H9 (cell line): ENCODE data around the gene PHF21B. TPM values are rescaled to one million over a fixed set of nuclear protein-coding genes. Genes with fewer than 3 reads are reported as not detected.

Experiments
- DNase-seq: peaks from one replicate; pipeline ENCODE4 v3.0.0-alpha.2; 2017
- H2AFZ ChIP-seq: one replicate; pipeline ENCODE4 v1.6.1; 2013; ENCODE audit warnings: mild to moderate bottlenecking, low read length, control low read depth, moderate library complexity
- H2AK5ac ChIP-seq: 2 replicates; pipeline ENCODE4 v1.6.1; 2013; ENCODE audit warnings: low read length, control low read depth, mixed read lengths; ENCODE audit not compliant: insufficient read length
- H2BK120ac ChIP-seq: one replicate; pipeline ENCODE4 v1.6.1; 2013; ENCODE audit warnings: low read depth, mild to moderate bottlenecking, low read length, control low read depth, inconsistent platforms; ENCODE audit not compliant: poor library complexity, severe bottlenecking
- H2BK12ac ChIP-seq: 2 replicates; pipeline ENCODE4 v1.6.1; 2013; ENCODE audit warnings: low read length, control low read depth, mixed read lengths, low read depth; ENCODE audit not compliant: insufficient read length
- H2BK15ac ChIP-seq: 2 replicates; pipeline ENCODE4 v1.6.1; 2013; ENCODE audit warnings: low read depth, low read length, control low read depth
- H2BK20ac ChIP-seq: one replicate; pipeline ENCODE4 v1.6.1; 2013; ENCODE audit warnings: low read depth, mild to moderate bottlenecking, low read length, control low read depth, inconsistent platforms; ENCODE audit not compliant: poor library complexity, severe bottlenecking
- H2BK5ac ChIP-seq: 2 replicates; pipeline ENCODE4 v1.6.1; 2013; ENCODE audit warnings: low read length, control low read depth, mixed read lengths; ENCODE audit not compliant: insufficient read length
- H3K14ac ChIP-seq: 2 replicates; pipeline ENCODE4 v1.6.1; 2013; ENCODE audit warnings: low read length, control low read depth; ENCODE audit not compliant: insufficient read depth
- H3K18ac ChIP-seq: 2 replicates; pipeline ENCODE4 v1.6.1; 2013; ENCODE audit warnings: low read depth, mild to moderate bottlenecking, mixed read lengths, low read length, control low read depth; ENCODE audit not compliant: insufficient read length
- H3K23ac ChIP-seq: 2 replicates; pipeline ENCODE4 v1.6.1; 2013; ENCODE audit warnings: low read length, control low read depth, mixed read lengths, low read depth; ENCODE audit not compliant: insufficient read length
- H3K23me2 ChIP-seq: 2 replicates; pipeline ENCODE4 v1.6.1; 2013; ENCODE audit warnings: low read depth, mild to moderate bottlenecking, mixed read lengths, low read length, control low read depth; ENCODE audit not compliant: insufficient read length, poor library complexity, severe bottlenecking
- H3K27ac ChIP-seq: 2 replicates; pipeline ENCODE4 v1.5.1; 2013; ENCODE audit warnings: low read length, control low read depth, mixed read lengths, low read depth; ENCODE audit not compliant: insufficient read length
- H3K27me3 ChIP-seq: 2 replicates; pipeline ENCODE4 v1.6.1; 2013; ENCODE audit warnings: low read length, control low read depth, inconsistent platforms; ENCODE audit not compliant: insufficient read depth
- H3K4ac ChIP-seq: 2 replicates; pipeline ENCODE4 v1.6.1; 2013; ENCODE audit warnings: low read depth, mild to moderate bottlenecking, control low read depth, inconsistent platforms, low read length, moderate library complexity
- H3K4me1 ChIP-seq: 2 replicates; pipeline ENCODE4 v1.6.1; 2013; ENCODE audit warnings: low read length, control low read depth, inconsistent platforms; ENCODE audit not compliant: insufficient read depth
- H3K4me2 ChIP-seq: 2 replicates; pipeline ENCODE4 v1.6.1; 2013; ENCODE audit warnings: low read length, control low read depth, mixed read lengths; ENCODE audit not compliant: insufficient read length, insufficient read depth
- H3K56ac ChIP-seq: 2 replicates; pipeline ENCODE4 v1.6.1; 2013; ENCODE audit warnings: low read depth, mild to moderate bottlenecking, mixed read lengths, low read length, control low read depth; ENCODE audit not compliant: insufficient read length
- H3K79me1 ChIP-seq: 2 replicates; pipeline ENCODE4 v1.6.1; 2013; ENCODE audit warnings: low read depth, mild to moderate bottlenecking, moderate library complexity, low read length, control low read depth, inconsistent platforms; ENCODE audit not compliant: insufficient read depth, poor library complexity, severe bottlenecking
- H3K79me2 ChIP-seq: 2 replicates; pipeline ENCODE4 v1.6.1; 2013; ENCODE audit warnings: low read length, control low read depth, inconsistent platforms; ENCODE audit not compliant: insufficient read depth
- H3K9ac ChIP-seq: 2 replicates; pipeline ENCODE4 v1.6.1; 2013; ENCODE audit warnings: low read length, control low read depth, mixed read lengths; ENCODE audit not compliant: insufficient read length; ENCODE audit errors: extremely low read depth
- H3K9me3 ChIP-seq: one replicate; pipeline ENCODE4 v1.6.1; 2013; ENCODE audit warnings: low read depth, low read length, inconsistent platforms; ENCODE audit not compliant: control insufficient read depth
- H3T11ph ChIP-seq: one replicate; pipeline ENCODE4 v1.6.1; 2013; ENCODE audit warnings: mild to moderate bottlenecking, low read length, control low read depth, inconsistent platforms
- H4K20me1 ChIP-seq: one replicate; pipeline ENCODE4 v1.6.1; 2013; ENCODE audit not compliant: control insufficient read depth, insufficient read length, insufficient read depth
- H4K5ac ChIP-seq: 2 replicates; pipeline ENCODE4 v1.6.1; 2013; ENCODE audit warnings: low read depth, mild to moderate bottlenecking, mixed read lengths, low read length, control low read depth; ENCODE audit not compliant: insufficient read length
- H4K8ac ChIP-seq: replicated peaks from 2 replicates; pipeline ENCODE4 v1.6.1; 2013; ENCODE audit warnings: low read length, control low read depth, mixed read lengths, low read depth; ENCODE audit not compliant: insufficient read length
- H4K91ac ChIP-seq: 2 replicates; pipeline ENCODE4 v1.6.1; 2013; ENCODE audit warnings: low read depth, mild to moderate bottlenecking, moderate library complexity, mixed read lengths, low read length, control low read depth; ENCODE audit not compliant: insufficient read length
- H3K27ac Mint-ChIP-seq, 3 experiments: 2 replicates in 2 of 3; 3 replicates in 1 of 3; pipeline ENCODE4 v1.8.0; 2020 to 2021; ENCODE audit warnings: mixed read lengths in 3 of 3, mild to moderate bottlenecking in 1 of 3, moderate library complexity in 1 of 3
- H3K27me3 Mint-ChIP-seq: 2 replicates; pipeline ENCODE4 v1.8.0; 2021; ENCODE audit warnings: low read depth, mild to moderate bottlenecking, moderate library complexity, mixed read lengths
- H3K36me3 Mint-ChIP-seq, 3 experiments: 2 replicates in 2 of 3; 3 replicates in 1 of 3; pipeline ENCODE4 v1.8.0; 2020 to 2021; ENCODE audit warnings: low read depth in 3 of 3, mixed read lengths in 3 of 3; ENCODE audit not compliant: insufficient read depth in 1 of 3
- H3K4me1 Mint-ChIP-seq, 2 experiments: 2 replicates each; pipeline ENCODE4 v1.8.0; 2020; ENCODE audit warnings: mixed read lengths in 2 of 2
- H3K4me3 Mint-ChIP-seq, 2 experiments: 2 replicates in 1 of 2; 3 replicates in 1 of 2; pipeline ENCODE4 v1.8.0; 2020 to 2021; ENCODE audit warnings: mild to moderate bottlenecking in 2 of 2, mixed read lengths in 2 of 2, moderate library complexity in 1 of 2
- H3K9me3 Mint-ChIP-seq, 2 experiments: 2 replicates in 1 of 2; 3 replicates in 1 of 2; pipeline ENCODE4 v1.8.0; 2020; ENCODE audit warnings: mild to moderate bottlenecking in 2 of 2, mixed read lengths in 2 of 2, moderate library complexity in 1 of 2
- WGBS: extraction: QIAGEN DNeasy Blood & Tissue Kit; methylation state at CpG from one replicate; pipeline ENCODE4 v1.1.7; 2013; ENCODE audit warnings: missing lambda C conversion rate, low lambda C conversion rate, mixed read lengths; ENCODE audit not compliant: insufficient read length; ENCODE audit errors: extremely low coverage; 5-methylcytosine and 5-hydroxymethylcytosine counted together
- total RNA-seq: library from RNA; stranded (reverse); gene quantifications from 2 replicates; pipeline ENCODE4 v1.2.1, GENCODE V29; 2021
- TF ChIP-seq, protein P1 (sequence below): fragments of 200-600 bp; sonication (generic); conservative IDR thresholded peaks from 3 replicates; pipeline ENCODE4 v1.8.0; 2021; ENCODE audit warnings: antibody characterized with exemption, mild to moderate bottlenecking

Gene PHF21B
- total RNA-seq, 1 experiment from 2014 or later: 60.3 TPM

DNA sequence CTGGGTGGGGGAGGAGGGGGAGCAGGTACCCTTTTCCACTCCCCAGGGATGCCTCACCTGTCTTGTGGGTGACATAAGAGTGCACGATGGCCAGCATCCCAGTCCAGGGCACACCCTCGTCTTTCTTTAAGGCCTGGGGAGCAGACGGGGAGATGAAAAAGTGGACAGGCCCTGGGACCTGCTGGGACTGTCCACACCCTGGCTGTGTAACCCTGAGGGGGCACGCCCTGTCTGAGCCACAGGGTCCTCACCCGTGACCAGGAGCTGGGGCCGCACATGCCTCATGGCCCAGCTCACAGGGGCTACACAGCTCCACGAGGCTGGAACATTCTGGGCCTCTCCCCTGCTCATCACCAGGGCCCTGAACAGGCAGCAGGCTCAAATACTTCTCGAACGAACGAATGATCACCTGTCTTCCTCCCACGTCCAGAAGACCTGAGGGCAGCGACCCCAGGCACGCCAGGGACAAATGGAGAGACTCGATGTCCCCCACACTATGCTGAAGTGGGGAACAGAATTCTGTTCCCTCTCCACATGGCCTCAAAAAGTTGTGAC is 123.9 kb downstream of the PHF21B start:
- Histone ChIP-seq H4K20me1 (no peaks in the 10 kb centered on the region), H4K5ac (no peak overlapping the region), H2AK5ac (no peak overlapping the region), H3K9ac (no peak overlapping the region), H3K56ac (no peak overlapping the region), H3K4me1 (no peaks in the 10 kb centered on the region), H3K23ac (no peak overlapping the region), H3K9me3 (no peaks in the 10 kb centered on the region), H3K14ac (no peak overlapping the region), H3K4me2 (no peak overlapping the region), H4K91ac (no peak overlapping the region), H2BK12ac (no peak overlapping the region), H3K4ac (no peak overlapping the region), H4K8ac (no peak overlapping the region), H3T11ph (no peak overlapping the region), H3K27me3 (no peaks in the 10 kb centered on the region), H2BK5ac (no peak overlapping the region), H2BK20ac (no peak overlapping the region), H3K79me2 (no peaks in the 10 kb centered on the region), H2AFZ (no peak overlapping the region), H3K18ac (no peak overlapping the region), H2BK15ac (no peak overlapping the region), H3K23me2 (no peaks in the 10 kb centered on the region), H3K27ac (no peak overlapping the region), H2BK120ac (no peak overlapping the region), H3K79me1 (no peaks in the 10 kb centered on the region)
- Mint-ChIP-seq H3K27me3 (no peaks in the 10 kb centered on the region), H3K9me3 (no peaks in the 10 kb centered on the region), H3K4me3 (no peak overlapping the region), H3K36me3 (peaks cover 13 to 45% (median 33%) of the 10 kb centered on the region in 3 experiments), H3K4me1 (peaks cover 8 to 10% of the 10 kb centered on the region in 2 experiments), H3K27ac (no peak overlapping the region)
- TF ChIP-seq, protein P1, sequence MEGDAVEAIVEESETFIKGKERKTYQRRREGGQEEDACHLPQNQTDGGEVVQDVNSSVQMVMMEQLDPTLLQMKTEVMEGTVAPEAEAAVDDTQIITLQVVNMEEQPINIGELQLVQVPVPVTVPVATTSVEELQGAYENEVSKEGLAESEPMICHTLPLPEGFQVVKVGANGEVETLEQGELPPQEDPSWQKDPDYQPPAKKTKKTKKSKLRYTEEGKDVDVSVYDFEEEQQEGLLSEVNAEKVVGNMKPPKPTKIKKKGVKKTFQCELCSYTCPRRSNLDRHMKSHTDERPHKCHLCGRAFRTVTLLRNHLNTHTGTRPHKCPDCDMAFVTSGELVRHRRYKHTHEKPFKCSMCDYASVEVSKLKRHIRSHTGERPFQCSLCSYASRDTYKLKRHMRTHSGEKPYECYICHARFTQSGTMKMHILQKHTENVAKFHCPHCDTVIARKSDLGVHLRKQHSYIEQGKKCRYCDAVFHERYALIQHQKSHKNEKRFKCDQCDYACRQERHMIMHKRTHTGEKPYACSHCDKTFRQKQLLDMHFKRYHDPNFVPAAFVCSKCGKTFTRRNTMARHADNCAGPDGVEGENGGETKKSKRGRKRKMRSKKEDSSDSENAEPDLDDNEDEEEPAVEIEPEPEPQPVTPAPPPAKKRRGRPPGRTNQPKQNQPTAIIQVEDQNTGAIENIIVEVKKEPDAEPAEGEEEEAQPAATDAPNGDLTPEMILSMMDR: no peak
- DNase-seq: no peak
- no CpG with 5 or more reads among the region's 14 CpGs for WGBS
